GM21717 (cell line): Measurements from ENCODE around the gene NRP1.

ENCODE experiments used
- ATAC-seq: cut with Tn5 transposase; IDR thresholded peaks from one replicate; pipeline ENCODE4 v1.9.1; 2021; ENCODE audit warnings: mild to moderate bottlenecking, moderate library complexity; ENCODE audit not compliant: unreplicated experiment

NRP1 gene

GRCh38 chr10:33293531-33294170 is 40.8 kb downstream of the NRP1 start:
- no peak for ATAC-seq

- ATAC-seq = no peak
Measured at GRCh38 chr10:33293076-33293475, 41.4 kb downstream of the NRP1 start.

- no peak for ATAC-seq
Measured at GRCh38 chr10:33291053-33291592, 43.3 kb downstream of the NRP1 start.

- no peak for ATAC-seq
Measured at GRCh38 chr10:33290321-33291052, 44.0 kb downstream of the NRP1 start.

GRCh38 chr10:33289776-33290175 is 44.7 kb downstream of the NRP1 start:
- no peak for ATAC-seq

GRCh38 chr10:33288127-33288526 is 46.3 kb downstream of the NRP1 start:
- ATAC-seq = no peak

GRCh38 chr10:33287112-33287511 is 47.4 kb downstream of the NRP1 start:
- no peak for ATAC-seq

GRCh38 chr10:33286157-33286934 is 48.1 kb downstream of the NRP1 start:
- no peak for ATAC-seq

GRCh38 chr10:33284945-33285344 is 49.5 kb downstream of the NRP1 start:
- no peak for ATAC-seq

- ATAC-seq = no peak
Measured at GRCh38 chr10:33279811-33280602, 54.5 kb downstream of the NRP1 start.

GRCh38 chr10:33279276-33279675 is 55.2 kb downstream of the NRP1 start:
- no peak for ATAC-seq

- no peak for ATAC-seq
Measured at GRCh38 chr10:33278198-33278597, 56.3 kb downstream of the NRP1 start.

- no peak for ATAC-seq
Measured at GRCh38 chr10:33277135-33277536, 57.3 kb downstream of the NRP1 start.

- ATAC-seq = no peak
Measured at GRCh38 chr10:33276282-33276923, 58.1 kb downstream of the NRP1 start.

GRCh38 chr10:33274096-33274785 is 60.2 kb downstream of the NRP1 start:
- ATAC-seq = no peak

- ATAC-seq = no peak
Measured at GRCh38 chr10:33273295-33274002, 61.0 kb downstream of the NRP1 start.

GRCh38 chr10:33272635-33273034 is 61.8 kb downstream of the NRP1 start:
- ATAC-seq = no peak

GRCh38 chr10:33271969-33272583 is 62.4 kb downstream of the NRP1 start:
- no peak for ATAC-seq

GRCh38 chr10:33270971-33271370 is 63.5 kb downstream of the NRP1 start:
- ATAC-seq = no peak
